Mammary epithelial cell (primary cell): ENCODE measurements around the gene SPRR2E.

Source experiments
- EZH2 ChIP-seq: IDR thresholded peaks from 2 replicates; pipeline ENCODE4 v1.6.1; 2012; ENCODE audit warnings: low read length, inconsistent platforms, borderline replicate concordance
- TF ChIP-seq, protein P1 (sequence below), 2 donors: IDR thresholded peaks in 1 of 2; conservative IDR thresholded peaks in 1 of 2; 2 replicates each; pipeline ENCODE4 v1.5.1; 2011 to 2012; ENCODE audit warnings: inconsistent platforms in 2 of 2, low read length in 2 of 2, mild to moderate bottlenecking in 2 of 2, control low read depth in 1 of 2, low read depth in 1 of 2; ENCODE audit not compliant: insufficient read depth in 1 of 2; ENCODE audit errors: extremely low read depth in 1 of 2

DNA sequence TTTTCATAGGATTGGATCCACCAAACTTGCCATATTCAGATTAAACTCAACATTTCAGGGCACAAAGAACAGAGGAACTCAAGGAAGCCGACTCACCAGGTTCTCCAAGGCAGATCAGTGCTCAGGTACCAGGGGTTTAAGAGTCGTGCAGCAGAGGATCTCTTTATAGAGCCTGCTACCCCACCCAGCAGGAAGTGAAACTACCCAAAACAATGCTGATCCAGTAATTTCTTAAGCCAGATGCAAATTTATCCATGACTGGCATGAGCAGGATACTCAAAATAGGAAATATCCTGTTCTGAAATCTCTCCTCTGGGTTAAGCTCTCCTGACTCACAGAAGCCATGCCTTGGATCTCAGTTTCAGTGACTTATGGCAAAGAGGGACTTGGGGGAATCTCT, 37.0 kb downstream of the SPRR2E start, which contains the start of gene SPRR2A:
- TF ChIP-seq, protein P1, sequence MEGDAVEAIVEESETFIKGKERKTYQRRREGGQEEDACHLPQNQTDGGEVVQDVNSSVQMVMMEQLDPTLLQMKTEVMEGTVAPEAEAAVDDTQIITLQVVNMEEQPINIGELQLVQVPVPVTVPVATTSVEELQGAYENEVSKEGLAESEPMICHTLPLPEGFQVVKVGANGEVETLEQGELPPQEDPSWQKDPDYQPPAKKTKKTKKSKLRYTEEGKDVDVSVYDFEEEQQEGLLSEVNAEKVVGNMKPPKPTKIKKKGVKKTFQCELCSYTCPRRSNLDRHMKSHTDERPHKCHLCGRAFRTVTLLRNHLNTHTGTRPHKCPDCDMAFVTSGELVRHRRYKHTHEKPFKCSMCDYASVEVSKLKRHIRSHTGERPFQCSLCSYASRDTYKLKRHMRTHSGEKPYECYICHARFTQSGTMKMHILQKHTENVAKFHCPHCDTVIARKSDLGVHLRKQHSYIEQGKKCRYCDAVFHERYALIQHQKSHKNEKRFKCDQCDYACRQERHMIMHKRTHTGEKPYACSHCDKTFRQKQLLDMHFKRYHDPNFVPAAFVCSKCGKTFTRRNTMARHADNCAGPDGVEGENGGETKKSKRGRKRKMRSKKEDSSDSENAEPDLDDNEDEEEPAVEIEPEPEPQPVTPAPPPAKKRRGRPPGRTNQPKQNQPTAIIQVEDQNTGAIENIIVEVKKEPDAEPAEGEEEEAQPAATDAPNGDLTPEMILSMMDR (conservative IDR thresholded peaks at IDR 0.05 in 1 of 2, IDR thresholded peaks at IDR 0.05 in 1 of 2; ENCODE audit: extremely low read depth in 1 of 2, insufficient read depth in 1 of 2, low read depth in 1 of 2, low read length in 2 of 2), result no peak
- no peak for TF ChIP-seq EZH2
